Activated gamma-delta T cell treated with Interleukin-2 at 50 U/mL for 16 hours (primary cell): Measurements from ENCODE around the gene NLGN1.
"Not testable (repeated sequence)": the region's sequence is repeated elsewhere in the genome, so short reads cannot be mapped to it uniquely, and the experiment has no call there.

ENCODE experiments used
- DNase-seq: peaks from one replicate; pipeline ENCODE4 v3.0.0-alpha.2; 2020

Gene NLGN1

GRCh38 chr3:174193604-174194003, 796.1 kb downstream of the NLGN1 start:
- no peak for DNase-seq

GRCh38 chr3:174197416-174197815, 799.9 kb downstream of the NLGN1 start:
- no peak for DNase-seq

- DNase-seq: no peak
Observed at GRCh38 chr3:174198199-174198598, 800.7 kb downstream of the NLGN1 start.

GRCh38 chr3:174199696-174200095, 802.2 kb downstream of the NLGN1 start:
- no peak for DNase-seq

- no peak for DNase-seq
Observed at GRCh38 chr3:174202116-174202515, 804.6 kb downstream of the NLGN1 start.

- DNase-seq: no peak
Observed at GRCh38 chr3:174202561-174202960, 805.0 kb downstream of the NLGN1 start.

- DNase-seq: no peak
Observed at GRCh38 chr3:174204765-174205164, 807.2 kb downstream of the NLGN1 start.

GRCh38 chr3:174206607-174207192, 809.2 kb downstream of the NLGN1 start:
- DNase-seq: no peak

- DNase-seq: no peak
Observed at GRCh38 chr3:174208161-174208560, 810.6 kb downstream of the NLGN1 start.

GRCh38 chr3:174211896-174212295, 814.4 kb downstream of the NLGN1 start:
- not testable (repeated sequence) for DNase-seq

- DNase-seq: no peak
Observed at GRCh38 chr3:174215456-174215855, 817.9 kb downstream of the NLGN1 start.

GRCh38 chr3:174216019-174216418, 818.5 kb downstream of the NLGN1 start:
- no peak for DNase-seq

- no peak for DNase-seq
Observed at GRCh38 chr3:174216946-174217718, 819.6 kb downstream of the NLGN1 start.

- DNase-seq: no peak
Observed at GRCh38 chr3:174218016-174218415, 820.5 kb downstream of the NLGN1 start.

GRCh38 chr3:174219738-174220137, 822.2 kb downstream of the NLGN1 start:
- DNase-seq: no peak

GRCh38 chr3:174220775-174221554, 823.4 kb downstream of the NLGN1 start:
- DNase-seq: no peak

GRCh38 chr3:174223042-174223441, 825.5 kb downstream of the NLGN1 start:
- DNase-seq: no peak

GRCh38 chr3:174223626-174224025, 826.1 kb downstream of the NLGN1 start:
- DNase-seq: no peak

GRCh38 chr3:174229916-174230315, 832.4 kb downstream of the NLGN1 start:
- no peak for DNase-seq

GRCh38 chr3:174232028-174232657, 834.6 kb downstream of the NLGN1 start:
- not testable (repeated sequence) for DNase-seq

GRCh38 chr3:174232658-174233429, 835.3 kb downstream of the NLGN1 start:
- no peak for DNase-seq

- DNase-seq: no peak
Observed at GRCh38 chr3:174233511-174233910, 836.0 kb downstream of the NLGN1 start.
